Bronchial epithelial cell (primary cell): ENCODE data around the gene IKZF3. TPM values are rescaled to one million over a fixed set of nuclear protein-coding genes. Genes with fewer than 3 reads are reported as not detected.
"Not testable (repeated sequence)": the region's sequence is repeated elsewhere in the genome, so short reads cannot be mapped to it uniquely, and the experiment has no call there.

Experiments
- DNase-seq: peaks from one replicate; pipeline ENCODE4 v3.0.0-alpha.2; 2010; ENCODE audit warnings: low read depth
- FAIRE-seq: peaks from 2 replicates; lab custom pipeline; 2011; peaks lifted over from hg19 to GRCh38; lab: Jason Lieb, UNC
- H3K27me3 ChIP-seq: 2 replicates; pipeline ENCODE4 v1.5.1; 2011; ENCODE audit warnings: low read length; ENCODE audit not compliant: control insufficient read depth, insufficient read depth
- H3K36me3 ChIP-seq: 2 replicates; pipeline ENCODE4 v1.5.1; 2011; ENCODE audit warnings: low read length; ENCODE audit not compliant: control insufficient read depth, insufficient read depth
- H3K4me3 ChIP-seq: 2 replicates; pipeline ENCODE4 v1.5.1; 2011; ENCODE audit warnings: mild to moderate bottlenecking, low read depth, low read length, control low read depth
- total RNA-seq: library from RNA; depleted of rRNA; stranded (reverse); fragments of >200 nt; gene quantifications from 2 replicates; pipeline ENCODE4 v1.2.1, GENCODE V29; 2014
- TF ChIP-seq, protein P1 (sequence below): IDR thresholded peaks from 2 replicates; pipeline ENCODE4 v1.5.1; 2011; ENCODE audit warnings: mild to moderate bottlenecking, moderate library complexity, low read length, control low read depth, inconsistent platforms; ENCODE audit not compliant: insufficient read depth, severe bottlenecking

The IKZF3 gene
- total RNA-seq, 1 donor from 2014 or later = not detected

DNA sequence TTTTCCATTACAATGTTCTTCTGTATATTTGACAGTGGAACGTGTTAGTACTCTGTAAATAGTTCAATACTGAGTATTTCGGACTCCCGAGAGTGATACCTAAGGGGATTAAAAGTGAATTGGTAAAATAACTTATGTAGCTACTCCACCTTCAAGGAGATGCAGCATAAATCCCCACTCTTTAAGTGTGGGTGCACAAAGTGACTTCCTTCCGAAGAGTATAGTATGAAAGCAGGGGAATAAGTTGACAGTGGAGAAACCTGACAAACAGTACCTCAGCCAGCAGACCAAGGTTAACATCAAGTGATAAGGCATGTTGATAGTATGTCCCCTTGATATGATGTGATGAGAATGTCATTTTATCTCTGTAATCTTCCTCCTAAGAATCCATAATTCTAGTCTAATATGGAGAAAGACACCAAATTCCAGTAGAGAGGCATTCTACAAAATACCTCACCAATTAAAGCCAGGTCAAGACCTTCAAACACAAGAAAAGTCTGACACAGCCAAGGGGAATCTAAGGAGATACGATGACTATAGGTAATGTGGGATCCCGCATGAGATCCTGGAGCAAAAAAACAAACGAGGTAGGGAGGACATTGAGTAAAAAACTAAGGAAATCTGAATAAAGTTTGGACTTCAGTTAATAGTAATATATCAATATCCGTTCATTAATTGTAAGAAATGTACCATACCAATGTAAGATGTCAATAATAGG lies 2.1 kb upstream of the IKZF3 start:
- TF ChIP-seq, protein P1, sequence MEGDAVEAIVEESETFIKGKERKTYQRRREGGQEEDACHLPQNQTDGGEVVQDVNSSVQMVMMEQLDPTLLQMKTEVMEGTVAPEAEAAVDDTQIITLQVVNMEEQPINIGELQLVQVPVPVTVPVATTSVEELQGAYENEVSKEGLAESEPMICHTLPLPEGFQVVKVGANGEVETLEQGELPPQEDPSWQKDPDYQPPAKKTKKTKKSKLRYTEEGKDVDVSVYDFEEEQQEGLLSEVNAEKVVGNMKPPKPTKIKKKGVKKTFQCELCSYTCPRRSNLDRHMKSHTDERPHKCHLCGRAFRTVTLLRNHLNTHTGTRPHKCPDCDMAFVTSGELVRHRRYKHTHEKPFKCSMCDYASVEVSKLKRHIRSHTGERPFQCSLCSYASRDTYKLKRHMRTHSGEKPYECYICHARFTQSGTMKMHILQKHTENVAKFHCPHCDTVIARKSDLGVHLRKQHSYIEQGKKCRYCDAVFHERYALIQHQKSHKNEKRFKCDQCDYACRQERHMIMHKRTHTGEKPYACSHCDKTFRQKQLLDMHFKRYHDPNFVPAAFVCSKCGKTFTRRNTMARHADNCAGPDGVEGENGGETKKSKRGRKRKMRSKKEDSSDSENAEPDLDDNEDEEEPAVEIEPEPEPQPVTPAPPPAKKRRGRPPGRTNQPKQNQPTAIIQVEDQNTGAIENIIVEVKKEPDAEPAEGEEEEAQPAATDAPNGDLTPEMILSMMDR = no peak
- FAIRE-seq (no peak), DNase-seq (no peak)
- no peaks in the 10 kb centered on the region for H3K36me3 ChIP-seq
- H3K27me3 ChIP-seq = peaks cover 16% of the 10 kb centered on the region
- H3K4me3 ChIP-seq = no peak overlapping the region

DNA sequence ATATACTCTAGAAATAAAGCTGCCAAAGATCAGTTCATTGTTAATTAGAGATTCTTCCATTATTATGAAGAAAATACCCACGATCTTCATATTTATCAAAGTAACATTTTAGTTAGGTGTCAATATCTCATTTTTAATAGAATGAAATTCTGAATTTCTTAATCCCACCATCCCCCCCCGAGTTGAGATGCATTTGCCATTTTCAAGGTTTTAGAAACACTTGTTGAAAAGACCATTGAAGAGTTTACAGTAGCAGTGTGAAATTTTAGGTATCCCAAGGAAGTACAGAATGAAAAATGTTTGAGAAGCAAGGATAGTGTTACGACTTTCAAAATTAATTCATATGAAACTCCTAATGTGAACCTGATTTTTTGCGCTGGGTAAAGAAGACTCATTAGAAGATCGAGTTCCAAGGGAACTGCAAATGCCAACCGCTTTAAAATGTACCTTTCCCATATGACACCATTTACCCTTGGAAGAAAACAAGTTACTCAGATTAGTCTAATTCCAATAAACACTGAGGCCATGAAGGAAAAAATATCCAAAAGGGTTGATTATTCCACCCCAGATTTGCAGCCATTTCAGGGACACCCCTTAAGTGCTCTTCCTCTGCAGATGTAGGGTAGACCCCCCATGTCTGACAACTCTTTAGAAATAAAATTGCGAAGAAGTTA lies 731 bp downstream of the IKZF3 start:
- no peaks in the 10 kb centered on the region for H3K36me3 ChIP-seq
- no peak for FAIRE-seq
- H3K27me3 ChIP-seq = peaks cover 13% of the 10 kb centered on the region
- TF ChIP-seq, protein P1 = no peak
- no peak overlapping the region for H3K4me3 ChIP-seq
- DNase-seq = no peak

DNA sequence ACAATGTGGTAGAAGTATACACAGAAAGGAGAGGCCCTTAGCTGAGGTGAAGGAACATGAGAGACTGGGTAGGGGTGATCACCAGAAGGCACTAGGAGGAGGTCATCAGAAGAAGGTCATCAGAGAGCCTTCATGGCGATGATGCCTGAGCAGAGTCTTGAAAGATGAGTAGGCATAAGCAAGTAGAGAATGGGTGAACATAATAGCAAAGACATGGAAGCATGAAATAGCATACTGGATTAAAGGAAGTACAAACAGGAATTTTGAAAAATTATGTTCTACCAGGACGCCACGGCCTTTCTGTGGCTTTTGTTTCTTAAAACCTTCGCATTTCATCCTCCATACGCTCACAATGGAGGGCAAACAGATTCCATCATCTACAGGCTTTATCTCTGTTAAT lies 2.9 kb downstream of the IKZF3 start:
- no peaks in the 10 kb centered on the region for H3K36me3 ChIP-seq
- H3K27me3 ChIP-seq = peaks cover 10% of the 10 kb centered on the region
- H3K4me3 ChIP-seq = no peak overlapping the region
- FAIRE-seq = no peak
- TF ChIP-seq, protein P1 = no peak
- no peak for DNase-seq

DNA sequence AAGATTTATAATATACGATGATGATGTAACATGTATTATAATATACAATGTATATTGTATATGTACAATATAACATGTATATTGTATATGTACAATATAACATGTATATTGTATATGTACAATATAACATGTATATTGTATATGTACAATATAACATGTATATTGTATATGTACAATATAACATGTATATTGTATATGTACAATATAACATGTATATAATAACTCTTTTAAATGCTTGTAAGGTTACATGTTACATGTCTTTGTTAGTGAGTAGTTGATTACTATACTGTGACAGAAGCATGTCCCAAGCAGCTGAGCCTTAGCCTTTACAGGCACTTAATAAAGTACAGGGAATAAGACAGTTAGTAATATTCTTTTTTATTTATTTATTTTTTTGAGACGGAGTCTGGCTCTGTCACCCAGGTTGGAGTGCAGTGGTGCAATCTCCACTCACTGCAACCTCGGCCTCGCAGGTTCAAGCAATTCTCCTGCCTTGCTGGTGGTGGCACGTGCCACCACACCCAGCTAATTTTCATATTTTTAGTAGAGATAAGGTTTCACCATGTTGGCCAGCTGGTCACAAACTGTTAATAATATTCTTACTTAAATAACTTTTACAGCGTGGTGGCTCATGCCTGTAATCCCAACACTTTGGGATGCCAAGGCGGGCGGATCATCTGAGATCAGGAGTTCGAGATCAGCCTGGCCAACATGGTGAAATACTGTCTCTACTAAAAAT lies 8.0 kb downstream of the IKZF3 start:
- DNase-seq, H3K4me3 ChIP-seq, H3K27me3 ChIP-seq, H3K36me3 ChIP-seq, FAIRE-seq: not testable (repeated sequence)

DNA sequence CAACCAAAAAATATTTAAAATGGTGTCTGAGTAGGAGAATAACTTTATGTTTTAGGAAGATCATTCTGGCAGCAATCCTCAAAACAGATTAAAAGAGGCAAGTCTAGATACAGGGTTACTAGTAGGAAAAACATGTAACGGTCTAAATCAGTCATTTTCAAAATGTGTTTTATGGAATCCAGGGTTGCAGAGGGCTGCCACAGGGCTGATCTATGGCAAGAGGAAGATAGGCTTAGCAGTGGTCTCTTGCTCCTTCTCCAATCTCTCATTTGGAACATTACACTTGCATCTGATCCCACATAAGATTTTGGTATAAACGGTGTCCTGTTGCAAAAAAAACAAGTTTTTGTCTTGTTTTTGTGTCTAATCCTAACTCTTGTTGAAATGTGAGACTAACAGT lies 9.2 kb downstream of the IKZF3 start:
- DNase-seq = no peak
- H3K36me3 ChIP-seq = no peaks in the 10 kb centered on the region
- peaks cover 3% of the 10 kb centered on the region for H3K27me3 ChIP-seq
- no peak for FAIRE-seq
- TF ChIP-seq, protein P1 = no peak
- no peak overlapping the region for H3K4me3 ChIP-seq

DNA sequence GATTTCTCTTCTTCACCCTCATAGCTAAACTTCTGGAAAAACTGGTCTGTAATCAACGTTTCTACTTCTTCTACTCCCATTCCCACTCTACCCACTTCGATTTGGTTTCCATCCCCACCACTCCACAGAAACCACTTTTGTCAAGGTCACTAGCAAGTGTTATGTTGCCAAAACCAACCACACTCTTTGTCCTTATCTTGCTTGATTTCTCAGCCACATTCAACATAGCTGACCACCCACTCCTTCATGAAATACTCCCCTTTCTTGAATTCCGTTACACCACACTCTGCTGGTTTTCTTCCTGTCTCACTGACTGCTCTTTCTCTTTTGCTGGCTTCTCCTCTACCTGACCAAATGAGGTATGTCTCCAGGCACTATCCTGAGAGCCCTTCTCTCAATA lies 11.9 kb downstream of the IKZF3 start:
- no peak for FAIRE-seq

DNA sequence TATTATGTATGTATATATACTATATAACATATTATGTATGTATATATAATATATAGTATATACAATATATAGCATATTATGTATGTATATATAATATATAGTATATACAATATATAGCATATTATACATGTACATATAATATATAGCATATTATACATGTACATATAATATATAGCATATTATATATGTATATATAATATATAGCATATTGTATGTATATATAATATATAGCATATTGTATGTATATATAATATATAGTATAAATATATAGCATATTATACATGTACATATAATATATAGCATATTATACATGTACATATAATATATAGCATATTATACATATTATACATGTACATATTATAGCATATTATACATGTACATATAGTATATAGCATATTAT lies 13.9 kb downstream of the IKZF3 start:
- not testable (repeated sequence) for H3K27me3 ChIP-seq, DNase-seq, FAIRE-seq, H3K36me3 ChIP-seq, H3K4me3 ChIP-seq

More for the DNA sequence above, 11.9 kb downstream of the IKZF3 start:
- TF ChIP-seq, protein P1 = no peak
- peaks cover 3% of the 10 kb centered on the region for H3K27me3 ChIP-seq
- H3K36me3 ChIP-seq = no peaks in the 10 kb centered on the region
- DNase-seq = no peak
- no peak overlapping the region for H3K4me3 ChIP-seq
